GM21576 (cell line): Measurements from ENCODE around the gene IST1.
A peak's percentile ranks its signal among the peaks of the same experiment; 100 is the strongest.

Experiments
- ATAC-seq: cut with Tn5 transposase; IDR thresholded peaks from one replicate; pipeline ENCODE4 v1.9.1; 2021; ENCODE audit warnings: mild to moderate bottlenecking, moderate library complexity; ENCODE audit not compliant: unreplicated experiment

IST1 gene

DNA sequence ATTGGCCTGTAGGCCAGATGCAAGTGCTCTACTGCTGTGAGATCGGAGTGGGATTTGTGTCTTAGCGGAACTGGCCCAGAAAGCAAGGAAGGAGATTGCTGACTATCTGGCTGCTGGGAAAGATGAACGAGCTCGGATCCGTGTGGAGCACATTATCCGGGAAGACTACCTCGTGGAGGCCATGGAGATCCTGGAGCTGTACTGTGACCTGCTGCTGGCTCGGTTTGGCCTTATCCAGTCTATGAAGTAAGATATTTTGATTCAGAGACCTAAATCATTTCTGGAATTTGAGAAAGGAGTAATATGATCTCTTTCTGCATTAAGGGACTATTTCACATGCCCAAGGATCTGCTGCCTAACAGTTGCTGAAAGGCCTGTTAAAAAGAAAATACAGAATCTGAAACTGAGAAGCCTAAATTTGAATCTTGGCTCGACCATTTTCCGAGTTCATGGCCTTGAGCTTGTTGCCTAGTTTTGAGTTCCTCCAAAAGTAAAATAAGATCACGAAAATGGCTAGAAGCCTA lies 21.1 kb downstream of the IST1 start:
- ATAC-seq: no peak

DNA sequence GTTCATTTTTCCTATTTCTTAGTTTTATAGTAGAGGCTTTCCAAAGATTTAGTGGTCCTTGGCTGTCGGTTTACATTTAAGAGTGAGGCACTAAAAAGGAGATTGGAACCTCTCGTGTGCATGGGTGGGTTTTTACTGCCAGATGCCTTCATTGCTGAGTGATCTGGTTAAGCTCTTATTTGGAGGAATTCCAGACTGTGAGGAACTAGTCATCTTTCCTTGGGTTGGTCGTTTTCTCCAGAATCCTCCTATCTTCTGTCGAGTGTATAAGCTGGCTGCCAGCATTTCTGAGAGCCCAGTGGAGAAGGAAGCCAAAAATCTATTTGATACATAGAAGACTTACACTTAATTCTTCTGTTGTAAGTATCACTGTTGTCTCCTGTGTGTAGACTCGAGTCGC lies 22.6 kb downstream of the IST1 start:
- ATAC-seq: no peak

DNA sequence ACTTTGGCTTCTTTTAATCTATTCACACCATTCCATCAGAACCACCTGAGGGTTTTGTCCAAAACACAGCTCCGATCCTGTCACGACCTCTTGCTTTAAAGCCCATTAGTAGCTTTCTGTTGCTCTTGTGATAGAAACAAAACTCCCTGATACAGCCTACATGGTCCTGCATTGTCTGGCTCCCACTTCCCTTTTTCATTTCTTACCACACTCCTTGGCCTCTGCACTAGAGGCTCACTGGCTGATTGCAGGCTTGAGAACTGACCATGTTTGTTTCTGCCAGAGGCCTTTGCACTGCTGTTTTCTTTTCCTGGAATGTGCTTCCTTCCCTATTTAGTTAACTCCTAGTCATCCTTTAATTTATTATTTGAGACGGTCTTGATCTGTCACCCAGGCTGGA lies 23.7 kb downstream of the IST1 start:
- ATAC-seq: peak; percentile 81

DNA sequence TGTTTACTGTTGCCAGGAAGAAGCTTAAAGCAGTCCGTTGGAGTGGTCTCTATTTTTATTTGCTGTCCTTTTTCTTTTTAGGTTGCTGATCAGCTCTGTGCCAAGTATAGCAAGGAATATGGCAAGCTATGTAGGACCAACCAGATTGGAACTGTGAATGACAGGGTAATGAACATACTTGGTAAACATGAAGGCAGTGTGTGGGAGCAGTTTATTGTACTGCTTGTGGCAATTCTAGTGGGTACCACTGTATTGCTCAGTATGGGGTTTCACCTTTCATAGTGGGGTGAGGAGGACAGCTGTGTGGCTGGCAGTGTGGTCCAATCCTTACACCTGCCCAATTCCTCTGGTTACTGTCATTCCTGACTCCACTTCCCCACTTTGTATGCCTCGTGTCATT lies 25.3 kb downstream of the IST1 start:
- ATAC-seq: no peak

DNA sequence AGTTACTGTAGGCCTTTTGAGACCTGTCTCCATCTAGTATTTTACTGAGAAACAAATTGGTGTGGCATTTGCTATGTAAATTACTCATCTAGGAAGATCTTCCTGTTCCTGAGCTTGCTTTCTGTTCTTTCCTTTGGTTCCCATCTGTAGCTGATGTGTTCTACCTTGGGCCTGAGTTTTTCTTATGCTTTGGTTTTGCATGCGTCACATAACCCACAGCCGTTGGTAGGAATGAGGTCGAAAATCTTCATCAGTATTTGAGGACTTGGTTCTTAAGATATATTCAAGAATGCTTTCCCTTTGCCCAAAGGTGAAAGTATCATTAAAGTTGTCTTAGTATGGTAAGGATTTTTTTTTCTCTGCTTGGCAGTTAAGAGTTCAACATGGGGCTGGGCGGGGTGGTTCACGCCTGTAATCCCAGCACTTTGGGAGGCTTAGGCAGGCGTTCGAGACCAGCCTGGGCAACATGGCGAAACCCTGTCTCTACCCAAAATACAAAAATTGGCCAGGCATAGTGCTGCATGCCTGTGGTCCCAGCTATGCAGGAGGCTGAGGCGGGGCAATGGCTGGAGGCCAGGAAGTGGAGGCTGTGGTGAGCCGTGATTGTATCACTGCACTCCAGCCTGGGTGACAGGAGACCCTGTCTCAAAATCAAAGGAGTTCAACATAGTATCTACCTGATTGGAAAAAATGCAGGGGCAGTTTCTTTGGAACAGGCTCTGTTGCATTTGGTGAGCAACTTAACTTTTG lies 28.8 kb downstream of the IST1 start:
- no peak for ATAC-seq

DNA sequence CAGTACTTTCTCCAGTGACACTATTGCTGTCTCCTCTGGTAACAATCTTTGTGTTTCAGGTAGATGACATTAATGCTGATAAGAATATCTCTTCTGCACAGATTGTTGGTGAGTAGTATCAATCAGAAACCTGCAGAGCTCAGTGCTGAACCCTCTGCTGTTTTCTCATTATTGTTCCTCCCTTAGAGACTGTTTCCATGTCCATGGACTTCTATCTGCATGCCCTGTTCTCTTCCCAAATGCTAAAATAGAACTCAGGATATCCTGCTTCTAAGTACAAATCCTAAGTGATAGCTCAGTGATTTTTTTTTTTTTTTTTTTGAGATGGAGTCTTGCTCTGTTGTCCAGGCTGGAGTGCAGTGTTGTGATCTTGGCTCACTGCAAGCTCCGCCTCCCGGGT lies 29.4 kb downstream of the IST1 start:
- ATAC-seq: no peak

DNA sequence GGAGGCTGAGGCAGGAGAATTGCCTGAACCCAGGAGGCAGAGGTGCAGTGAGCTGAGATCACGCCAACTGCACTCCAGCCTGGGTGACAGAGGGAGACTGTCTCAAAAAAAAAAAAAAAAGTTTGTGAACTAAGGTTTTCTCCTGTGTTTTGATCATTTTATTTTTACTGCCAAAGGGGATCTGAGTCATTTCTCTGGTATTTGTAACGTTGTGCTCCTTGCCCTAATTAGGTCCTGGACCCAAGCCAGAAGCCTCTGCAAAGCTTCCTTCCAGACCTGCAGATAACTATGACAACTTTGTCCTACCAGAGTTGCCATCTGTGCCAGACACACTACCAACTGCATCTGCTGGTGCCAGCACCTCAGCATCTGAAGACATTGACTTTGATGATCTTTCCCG lies 32.1 kb downstream of the IST1 start:
- no peak for ATAC-seq

DNA sequence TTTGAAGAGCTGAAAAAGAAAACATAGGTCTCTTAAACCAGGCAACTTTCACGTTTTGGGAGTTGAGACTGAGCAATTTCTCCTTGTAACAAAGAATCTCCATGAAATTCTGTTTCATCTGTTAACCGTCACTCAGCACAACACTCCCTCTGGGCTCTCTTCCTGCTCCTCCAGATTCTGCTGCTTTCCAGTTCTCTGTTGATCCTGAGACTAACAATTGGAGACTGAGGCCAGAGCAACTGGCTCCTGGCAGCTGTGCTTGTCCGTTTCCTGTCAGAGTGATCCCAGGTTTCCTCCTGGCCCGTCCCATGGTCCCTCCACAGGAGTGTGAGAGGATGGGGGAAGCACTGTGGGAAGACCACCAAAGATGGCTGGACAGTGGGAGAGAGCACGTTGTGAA lies 32.5 kb downstream of the IST1 start:
- no peak for ATAC-seq

DNA sequence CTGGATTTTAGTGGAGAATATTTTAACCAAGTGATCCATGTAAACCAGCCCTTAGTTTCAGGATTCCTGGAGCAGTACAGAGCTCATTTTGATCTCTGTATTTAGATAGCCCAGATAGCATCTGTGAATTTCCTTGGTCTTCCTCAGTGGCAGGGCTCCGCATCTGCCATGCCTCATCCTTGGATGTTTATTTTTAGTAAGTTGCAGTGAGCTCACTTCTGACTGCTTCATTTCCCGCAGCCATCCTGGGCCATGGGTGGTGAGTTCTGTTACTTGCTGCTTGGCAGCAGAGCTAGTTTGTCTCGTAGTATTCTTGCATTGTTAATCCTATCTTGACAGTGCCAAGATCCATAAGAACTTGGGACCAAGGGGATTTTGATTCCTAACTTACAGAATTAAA lies 33.7 kb downstream of the IST1 start:
- no peak for ATAC-seq

DNA sequence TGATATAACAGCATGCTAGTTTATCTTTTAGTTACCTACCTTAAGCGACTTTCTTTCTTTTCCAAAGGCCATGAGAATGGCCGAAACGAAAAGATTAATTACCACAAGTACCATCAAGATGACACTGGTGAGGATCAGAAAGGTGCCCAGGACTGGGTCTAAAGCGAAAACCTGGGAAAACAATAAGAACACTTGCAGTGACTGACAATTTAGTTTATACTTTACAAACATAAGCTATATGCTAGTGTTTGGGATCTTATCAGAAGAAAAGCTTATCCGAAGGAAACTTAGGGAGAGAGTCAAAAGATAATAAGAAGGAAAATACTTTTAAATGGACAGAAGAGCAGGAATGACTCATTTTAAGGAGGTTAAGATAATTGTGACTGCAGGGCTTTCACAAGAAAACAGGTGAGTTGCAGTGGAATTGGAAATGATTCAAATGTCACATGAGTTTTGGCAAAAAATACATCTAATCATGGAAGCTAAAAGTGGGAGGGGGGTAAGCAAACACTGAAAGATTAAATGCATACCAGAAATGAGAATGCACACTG lies 34.8 kb downstream of the IST1 start:
- no peak for ATAC-seq

DNA sequence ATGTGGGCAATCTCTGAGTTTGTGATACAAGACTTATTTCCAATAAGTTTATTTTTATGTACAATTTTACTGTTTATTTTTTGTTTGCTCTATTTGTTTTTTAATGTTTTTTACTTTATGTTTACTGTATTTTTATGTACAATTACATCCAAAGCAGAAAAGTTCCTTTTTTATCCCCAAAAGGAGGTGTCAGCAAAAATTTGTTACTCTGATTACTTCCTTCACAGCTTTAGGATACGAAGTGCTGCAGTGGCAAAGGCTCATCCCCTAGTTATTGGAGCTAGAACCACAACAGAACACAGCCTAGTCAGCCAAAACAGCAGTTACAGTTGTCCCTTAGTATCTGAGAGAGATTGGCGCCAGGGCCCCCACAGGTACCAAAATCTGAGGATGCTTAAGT lies 35.7 kb downstream of the IST1 start:
- ATAC-seq: no peak

DNA sequence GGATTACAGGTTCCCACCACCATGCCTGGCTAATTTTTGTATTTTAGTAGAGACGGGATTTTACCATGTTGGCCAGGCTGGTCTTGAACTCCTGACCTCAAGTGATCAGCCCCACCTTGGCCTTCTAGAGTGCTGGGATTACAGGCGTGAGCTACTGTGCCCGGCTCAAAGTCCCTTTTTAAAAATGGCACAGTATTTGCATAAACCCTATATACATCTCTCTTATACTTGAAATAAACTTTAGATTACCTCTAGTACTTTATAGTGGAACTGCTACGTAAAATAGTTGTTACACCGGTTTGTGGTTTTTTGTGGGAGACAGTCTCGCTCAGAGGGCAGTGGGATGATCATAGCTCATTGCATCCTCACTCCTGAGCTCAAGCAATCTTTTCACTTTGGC lies 36.3 kb downstream of the IST1 start:
- no peak for ATAC-seq

DNA sequence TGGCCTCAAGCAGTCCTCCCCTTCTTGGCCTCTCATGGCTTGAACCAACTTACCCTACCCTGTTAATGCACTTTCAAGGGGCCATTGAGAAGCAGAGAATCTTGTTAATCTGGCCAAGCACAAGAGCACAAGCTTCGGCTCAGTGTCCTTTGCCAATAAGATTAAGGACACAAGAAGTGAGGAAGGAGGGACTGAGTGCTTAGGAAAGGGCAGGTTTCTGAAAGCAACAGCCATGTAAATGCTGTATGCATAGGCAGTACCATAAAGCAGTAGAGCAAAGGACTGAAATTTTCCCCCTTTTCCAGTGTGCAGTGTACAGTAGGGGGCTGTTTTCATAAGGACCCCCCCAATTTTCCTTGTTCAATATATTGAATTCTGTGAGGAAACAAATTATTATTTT lies 37.7 kb downstream of the IST1 start:
- no peak for ATAC-seq

DNA sequence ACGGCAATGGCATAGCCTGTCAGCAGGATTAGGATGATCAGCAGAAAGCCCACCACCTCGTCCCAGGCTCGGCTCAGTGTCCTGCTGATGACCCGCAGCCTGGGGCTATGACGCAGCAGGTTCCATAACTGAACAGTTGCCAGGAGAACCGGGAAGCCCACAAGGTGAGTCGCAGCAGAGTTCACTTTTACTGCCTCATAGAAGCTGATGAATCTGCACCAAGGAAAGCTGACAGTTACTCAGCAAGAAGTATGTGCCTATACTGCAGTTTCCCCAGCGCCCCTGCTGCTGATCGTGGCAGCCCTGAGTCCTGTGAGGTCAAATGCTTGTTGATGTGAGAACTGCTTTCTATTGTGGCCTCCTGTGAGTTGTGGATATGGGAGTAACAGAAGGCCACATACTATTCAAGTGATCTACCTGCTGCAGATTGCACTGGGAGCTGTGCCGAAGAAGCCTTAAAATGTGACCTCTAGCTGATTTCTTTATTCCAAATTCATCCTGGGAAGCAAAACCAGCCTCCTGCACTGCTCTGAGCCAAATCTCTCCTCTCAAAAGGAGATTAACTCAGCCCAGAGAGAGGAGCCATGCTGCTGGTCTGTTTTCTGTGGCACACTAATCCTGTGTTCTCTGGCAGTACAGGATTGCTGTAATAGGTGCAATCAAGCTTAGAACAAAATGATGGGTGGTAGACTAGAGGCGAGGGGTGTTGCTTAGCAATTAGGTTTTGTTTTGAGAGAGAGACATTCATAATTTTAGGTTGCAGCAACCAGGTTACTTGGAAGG lies 38.8 kb downstream of the IST1 start:
- no peak for ATAC-seq

DNA sequence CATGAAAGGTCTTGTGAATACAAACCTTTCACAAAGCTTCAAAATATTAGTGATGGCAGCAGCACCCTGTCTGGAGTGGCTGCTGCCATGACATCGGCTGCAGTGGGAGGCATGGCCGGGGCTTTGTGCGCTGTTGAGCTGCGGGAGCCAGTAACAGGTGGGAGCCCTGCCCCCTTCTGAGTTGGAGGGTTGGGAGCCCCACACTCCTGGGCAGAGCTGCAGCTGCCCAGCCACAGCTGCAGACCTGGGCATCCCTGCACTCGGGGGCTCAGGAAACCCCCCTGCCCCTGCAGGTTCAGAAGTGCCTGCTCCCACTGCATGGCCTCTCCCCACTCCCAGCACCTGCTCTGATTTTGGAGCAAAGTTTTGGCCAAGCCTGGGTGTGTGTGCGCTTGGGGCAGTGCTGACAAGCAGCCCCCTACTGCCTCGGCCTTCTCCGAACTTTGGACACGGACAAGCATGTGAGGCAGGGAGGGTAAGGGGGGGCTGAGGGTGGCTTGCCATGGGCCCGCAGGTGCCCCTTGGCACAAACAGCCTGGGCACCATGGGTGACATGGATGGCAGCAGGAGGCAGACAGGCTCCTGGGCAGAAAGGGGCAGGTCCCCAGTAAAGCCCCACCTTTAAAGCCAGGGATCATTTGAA lies 42.7 kb downstream of the IST1 start:
- no peak for ATAC-seq

DNA sequence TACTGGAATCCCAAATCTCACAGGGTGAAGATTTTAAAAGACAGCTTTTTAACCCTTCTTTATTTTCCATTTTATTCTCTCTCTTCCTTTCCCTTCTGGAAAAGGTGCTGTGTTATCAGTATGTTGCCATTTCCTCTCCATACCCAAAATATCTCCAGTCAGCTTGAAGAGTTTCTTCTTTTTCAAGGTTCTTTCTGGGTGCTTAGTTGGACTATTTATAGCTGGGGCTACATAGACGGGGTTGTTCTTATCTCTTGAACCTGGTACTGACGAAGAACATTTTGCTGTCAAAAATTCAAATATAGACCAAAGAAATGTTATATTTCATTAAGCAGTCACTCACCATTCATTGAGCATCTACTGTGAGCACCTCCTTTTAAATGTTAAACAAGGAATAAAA lies 48.6 kb downstream of the IST1 start:
- ATAC-seq: no peak

DNA sequence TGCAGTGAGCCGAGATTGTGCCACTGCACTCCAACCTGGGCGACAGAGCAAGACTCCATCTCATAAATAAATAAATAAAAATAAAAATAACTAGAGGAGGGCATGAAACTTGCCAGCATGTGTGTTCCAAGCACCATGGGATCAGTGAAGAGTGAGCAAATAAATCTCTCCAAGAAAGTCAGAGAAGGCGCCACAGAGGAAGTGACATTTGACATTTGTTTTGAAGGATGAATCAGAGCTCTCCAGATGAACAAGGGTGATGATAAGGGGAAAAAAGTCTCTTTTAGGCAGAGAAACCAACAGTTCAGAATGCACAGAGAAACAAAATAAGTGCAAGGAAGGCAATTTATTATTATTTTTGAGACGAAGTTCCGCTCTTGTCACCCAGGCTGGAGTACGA lies 50.3 kb downstream of the IST1 start:
- ATAC-seq: no peak

DNA sequence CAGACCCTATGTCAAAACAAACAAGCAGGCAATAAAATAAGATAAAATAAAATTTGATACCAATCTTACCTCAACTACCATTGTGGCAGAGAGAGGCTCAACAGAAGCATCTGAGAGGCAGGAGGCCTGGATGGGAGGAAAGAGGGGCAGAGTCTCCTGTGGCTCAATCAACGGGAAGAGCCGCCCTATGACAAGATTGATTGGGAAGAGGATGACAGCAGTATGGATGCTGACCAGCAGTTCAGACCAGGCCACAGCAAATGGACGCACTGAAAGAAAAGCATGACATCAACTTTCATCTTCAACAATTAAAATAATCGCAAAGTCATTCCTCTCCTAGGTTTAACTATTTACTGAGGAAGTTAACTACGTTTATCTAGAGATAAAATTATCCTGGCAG lies 57.5 kb downstream of the IST1 start:
- ATAC-seq: no peak

DNA sequence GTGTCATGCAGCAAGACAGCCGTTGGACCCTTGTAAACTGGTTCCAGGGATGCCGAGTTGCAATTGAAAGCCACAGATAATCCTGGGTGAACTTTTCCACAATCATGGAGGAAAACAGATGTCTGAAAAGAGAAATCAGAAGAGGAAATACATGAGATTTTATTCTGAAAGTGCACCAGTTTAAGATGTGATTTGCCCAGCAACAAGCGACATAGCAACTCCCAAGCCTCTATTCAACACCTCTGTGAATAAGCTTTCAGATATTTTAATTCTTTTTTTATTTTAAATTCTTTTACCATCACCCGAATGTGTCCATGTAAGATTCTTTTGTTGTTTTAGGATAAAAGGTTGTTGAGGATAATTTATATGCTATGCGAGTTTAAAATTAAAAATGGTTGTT lies 58.8 kb downstream of the IST1 start:
- no peak for ATAC-seq

DNA sequence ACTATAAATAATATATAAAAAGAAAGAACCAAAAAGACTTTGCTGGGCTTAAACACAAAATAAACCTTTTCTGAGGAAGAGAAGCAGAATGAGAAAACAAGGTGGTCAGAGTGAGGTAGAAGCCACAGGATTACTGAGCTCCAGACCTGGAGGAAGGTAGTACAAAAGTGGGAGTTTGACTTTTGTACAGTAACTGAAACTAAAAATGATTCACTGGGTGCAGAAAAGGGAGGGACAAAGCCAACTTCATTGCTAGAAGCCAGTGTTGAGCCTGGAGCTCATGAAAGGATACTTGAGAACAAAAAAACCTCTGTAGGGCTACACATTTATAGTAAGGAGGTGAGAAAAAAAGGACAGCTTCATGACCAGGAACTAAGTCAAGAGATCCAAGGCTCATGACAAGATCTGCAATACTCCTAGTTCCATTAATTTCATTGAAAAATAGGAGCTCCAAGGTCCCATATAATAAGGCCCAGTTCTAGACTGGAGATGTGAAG lies 59.4 kb downstream of the IST1 start:
- no peak for ATAC-seq

DNA sequence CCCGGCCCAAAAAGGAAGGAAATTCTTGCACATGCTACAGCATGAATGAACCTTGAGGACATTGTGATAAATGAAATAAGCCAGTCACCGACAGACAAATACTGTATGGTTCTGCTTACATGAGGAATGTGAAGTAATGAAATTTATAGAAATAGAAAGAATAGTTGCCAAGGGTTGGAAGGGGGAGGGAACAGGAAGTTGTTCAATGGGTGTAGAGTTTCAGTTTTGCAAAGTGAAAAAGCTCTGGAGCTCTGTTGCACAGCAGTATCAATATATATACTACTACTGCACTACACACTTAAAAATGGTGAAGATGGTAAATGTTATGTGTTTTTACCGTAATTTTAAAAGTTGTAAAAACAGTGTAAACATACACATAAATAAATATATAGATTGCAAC lies 61.2 kb downstream of the IST1 start:
- no peak for ATAC-seq
